ENCODE results near the gene MRC1. TPM values are rescaled to one million over a fixed set of nuclear protein-coding genes. Genes with fewer than 3 reads are reported as not detected.
A peak's percentile ranks its signal among the peaks of the same experiment; 100 is the strongest.

The MRC1 gene
- 0.01 TPM in 3 replicates for polyA plus RNA-seq
- polyA plus RNA-seq (2011; ENCODE audit: low read depth) = 0.12 TPM
- 0.01 TPM in 1 of 2 replicates, not detected in the other for polyA plus RNA-seq (2011; cell fraction: cytosol; rRNA removed)
- polyA plus RNA-seq (2011; cell fraction: nucleus; rRNA removed) = not detected in 2 replicates
- polyA plus RNA-seq (2012; ENCODE audit: low replicate concordance) = 0.04 TPM in 1 of 2 replicates, not detected in the other
- not detected in 3 replicates for polyA minus RNA-seq
- not detected for polyA minus RNA-seq (2011; cell fraction: cytosol; rRNA and poly(A)+ RNA removed)
- not detected in 2 replicates for polyA minus RNA-seq (2011; cell fraction: nucleus; rRNA and poly(A)+ RNA removed)

DNA sequence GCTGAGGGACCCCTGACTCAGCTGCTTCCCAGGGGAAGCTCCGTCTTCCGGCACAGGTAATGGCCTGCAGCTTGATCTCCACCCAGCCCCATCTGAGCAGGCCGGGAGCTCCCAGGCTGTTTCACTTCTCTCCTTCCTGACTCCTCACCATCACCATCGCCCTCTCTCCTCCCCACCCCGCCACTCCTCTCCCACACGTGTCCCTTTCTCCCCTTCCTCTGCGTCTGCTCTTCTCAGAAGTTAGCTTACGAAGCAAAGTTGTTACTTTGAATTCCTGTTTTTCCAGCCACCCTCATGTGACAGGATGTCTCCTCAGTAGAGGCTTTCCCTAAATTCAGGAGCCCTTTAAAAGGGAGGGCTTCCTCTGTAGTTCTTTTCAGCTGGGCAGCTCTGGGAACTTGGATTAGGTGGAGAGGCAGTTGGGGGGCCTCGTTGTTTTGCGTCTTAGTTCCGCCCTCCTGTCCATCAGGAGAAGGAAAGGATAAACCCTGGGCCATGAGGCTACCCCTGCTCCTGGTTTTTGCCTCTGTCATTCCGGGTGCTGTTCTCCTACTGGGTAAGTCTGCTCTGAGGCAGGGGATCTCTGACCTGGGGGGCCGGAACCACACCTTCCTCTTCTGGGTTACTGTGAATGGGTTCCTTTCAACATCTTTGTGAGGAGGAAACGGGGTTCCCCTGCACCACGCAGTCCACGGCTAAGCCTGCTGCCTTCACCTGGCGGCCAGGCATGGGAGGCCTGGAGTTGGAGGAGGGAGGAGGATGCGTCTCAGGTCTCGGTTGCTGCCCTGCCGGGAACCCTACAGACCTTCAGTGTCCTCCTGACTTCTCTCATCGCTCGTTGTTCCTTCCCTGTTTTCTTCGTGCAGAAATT is at the start of gene MRC1:
TSS of gene MRC1 (plus strand) at position 378 of the 871 bp plus-strand sequence. CDS start at position 496, 118 bp downstream.
- TF ChIP-seq, protein P1, sequence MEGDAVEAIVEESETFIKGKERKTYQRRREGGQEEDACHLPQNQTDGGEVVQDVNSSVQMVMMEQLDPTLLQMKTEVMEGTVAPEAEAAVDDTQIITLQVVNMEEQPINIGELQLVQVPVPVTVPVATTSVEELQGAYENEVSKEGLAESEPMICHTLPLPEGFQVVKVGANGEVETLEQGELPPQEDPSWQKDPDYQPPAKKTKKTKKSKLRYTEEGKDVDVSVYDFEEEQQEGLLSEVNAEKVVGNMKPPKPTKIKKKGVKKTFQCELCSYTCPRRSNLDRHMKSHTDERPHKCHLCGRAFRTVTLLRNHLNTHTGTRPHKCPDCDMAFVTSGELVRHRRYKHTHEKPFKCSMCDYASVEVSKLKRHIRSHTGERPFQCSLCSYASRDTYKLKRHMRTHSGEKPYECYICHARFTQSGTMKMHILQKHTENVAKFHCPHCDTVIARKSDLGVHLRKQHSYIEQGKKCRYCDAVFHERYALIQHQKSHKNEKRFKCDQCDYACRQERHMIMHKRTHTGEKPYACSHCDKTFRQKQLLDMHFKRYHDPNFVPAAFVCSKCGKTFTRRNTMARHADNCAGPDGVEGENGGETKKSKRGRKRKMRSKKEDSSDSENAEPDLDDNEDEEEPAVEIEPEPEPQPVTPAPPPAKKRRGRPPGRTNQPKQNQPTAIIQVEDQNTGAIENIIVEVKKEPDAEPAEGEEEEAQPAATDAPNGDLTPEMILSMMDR (optimal IDR thresholded peaks at IDR 0.05 in 1 of 3, IDR thresholded peaks at IDR 0.05 in 1 of 3, conservative IDR thresholded peaks at IDR 0.05 in 1 of 3; ENCODE audit: extremely low read depth in 1 of 3, insufficient read depth in 2 of 3, low read length in 3 of 3) = no peak
- no peak for TF ChIP-seq EZH2 (IDR thresholded peaks at IDR 0.05; ENCODE audit: low read length)
- no peaks in the 10 kb centered on the region for H3K27me3 ChIP-seq (ENCODE audit: control insufficient read depth, extremely low read depth, insufficient read depth, low read length)
- no peaks in the 10 kb centered on the region for H4K20me1 ChIP-seq (ENCODE audit: control insufficient read depth, extremely low read depth, insufficient read depth, low read length)
- no peak within 1 kb of the TSS for H3K4me3 ChIP-seq (ENCODE audit: control insufficient read depth in 2 of 3, extremely low read depth in 1 of 3, insufficient read depth in 2 of 3, low read depth in 1 of 3, low read length in 3 of 3)
- no peak within 1 kb of the TSS for H3K9ac ChIP-seq (ENCODE audit: control insufficient read depth, extremely low read depth, insufficient read depth, low read length)
- no peak within 1 kb of the TSS for H3K27ac ChIP-seq (ENCODE audit: control insufficient read depth, insufficient read depth, low read length)
- no peaks in the 10 kb centered on the region for H3K9me1 ChIP-seq (ENCODE audit: control insufficient read depth, extremely low read depth, insufficient read depth, low read length)
- H3K79me2 ChIP-seq (ENCODE audit: control insufficient read depth, insufficient read depth, low read length) = no peaks in the 10 kb centered on the region
- H2AFZ ChIP-seq (ENCODE audit: control insufficient read depth, low read length) = peak within 1 kb of the TSS; percentile 36
- DNase-seq (ENCODE audit: low read depth, low spot score) = no peak
- dilution Hi-C loops (cut with MboI; ENCODE audit: extremely low pct_ligation_motif_present, low sequenced_read_pairs) = no loop called here
- H3K4me1 ChIP-seq (ENCODE audit: control insufficient read depth, extremely low read depth, insufficient read depth, low read length) = no peaks in the 10 kb centered on the region
- H3K9me3 ChIP-seq (ENCODE audit: control insufficient read depth, low read depth, low read length) = no peaks in the 10 kb centered on the region
- H3K4me2 ChIP-seq (ENCODE audit: control insufficient read depth, extremely low read depth, insufficient read depth, low read depth, low read length) = no peak within 1 kb of the TSS
- FAIRE-seq = no peak
- H3K36me3 ChIP-seq (ENCODE audit: control insufficient read depth in 2 of 2, extremely low read depth in 1 of 2, insufficient read depth in 2 of 2, low read length in 2 of 2) = no peaks in the 10 kb centered on the region

GRCh38 chr10:17764142-17764541 is 45.0 kb upstream of the MRC1 start:
- FAIRE-seq (no peak), DNase-seq (ENCODE audit: low read depth, low spot score) (no peak)
- no peak overlapping the region for H3K4me2 ChIP-seq (ENCODE audit: control insufficient read depth, extremely low read depth, insufficient read depth, low read depth, low read length)
- peaks cover 0 to 1% of the 10 kb centered on the region in 2 experiments for H3K36me3 ChIP-seq (ENCODE audit: control insufficient read depth in 2 of 2, extremely low read depth in 1 of 2, insufficient read depth in 2 of 2, low read length in 2 of 2)
- H3K27ac ChIP-seq (ENCODE audit: control insufficient read depth, insufficient read depth, low read length) = no peak overlapping the region
- H3K9ac ChIP-seq (ENCODE audit: control insufficient read depth, extremely low read depth, insufficient read depth, low read length) = no peak overlapping the region
- dilution Hi-C loops (cut with MboI; ENCODE audit: extremely low pct_ligation_motif_present, low sequenced_read_pairs) = no loop called here
- H3K4me1 ChIP-seq (ENCODE audit: control insufficient read depth, extremely low read depth, insufficient read depth, low read length) = no peaks in the 10 kb centered on the region
- no peaks in the 10 kb centered on the region for H3K27me3 ChIP-seq (ENCODE audit: control insufficient read depth, extremely low read depth, insufficient read depth, low read length)
- no peak overlapping the region for H3K4me3 ChIP-seq (ENCODE audit: control insufficient read depth in 2 of 3, extremely low read depth in 1 of 3, insufficient read depth in 2 of 3, low read depth in 1 of 3, low read length in 3 of 3)
- H4K20me1 ChIP-seq (ENCODE audit: control insufficient read depth, extremely low read depth, insufficient read depth, low read length) = no peaks in the 10 kb centered on the region
- H2AFZ ChIP-seq (ENCODE audit: control insufficient read depth, low read length) = no peak overlapping the region
- TF ChIP-seq, protein P1 (optimal IDR thresholded peaks at IDR 0.05 in 1 of 3, IDR thresholded peaks at IDR 0.05 in 1 of 3, conservative IDR thresholded peaks at IDR 0.05 in 1 of 3; ENCODE audit: extremely low read depth in 1 of 3, insufficient read depth in 2 of 3, low read length in 3 of 3) = no peak
- TF ChIP-seq EZH2 (IDR thresholded peaks at IDR 0.05; ENCODE audit: low read length) = no peak
- no peaks in the 10 kb centered on the region for H3K9me3 ChIP-seq (ENCODE audit: control insufficient read depth, low read depth, low read length)
- no peaks in the 10 kb centered on the region for H3K9me1 ChIP-seq (ENCODE audit: control insufficient read depth, extremely low read depth, insufficient read depth, low read length)
- H3K79me2 ChIP-seq (ENCODE audit: control insufficient read depth, insufficient read depth, low read length) = no peaks in the 10 kb centered on the region
